Breast epithelium (tissue), 3 donors: ENCODE results near the gene ZMYND10.

Experiments
- CTCF ChIP-seq, 3 donors: fragments of 450-650 bp; IDR thresholded peaks; one replicate each; pipeline ENCODE4 v1.5.1; 2016 to 2017; ENCODE audit warnings: antibody characterized with exemption in 3 of 3, mild to moderate bottlenecking in 3 of 3, moderate library complexity in 3 of 3
- POLR2A ChIP-seq: fragments of 450-650 bp; IDR thresholded peaks from one replicate; pipeline ENCODE4 v1.6.1; 2016; ENCODE audit warnings: antibody characterized with exemption, mild to moderate bottlenecking, moderate library complexity

- TF ChIP-seq POLR2A (no peak), CTCF (IDR thresholded peaks at IDR 0.05) (no peak)
Observed at GRCh38 chr3:50340448-50341329, 4.8 kb downstream of the ZMYND10 start, which contains the start of gene RASSF1.
